Measurements from ENCODE around the gene PIGZ. TPM values are rescaled to one million over a fixed set of nuclear protein-coding genes. Genes with fewer than 3 reads are reported as not detected.

The PIGZ gene
- total and polyA plus RNA-seq, 4 donors: 0.99 to 2.4 (median 1.6) TPM

DNA sequence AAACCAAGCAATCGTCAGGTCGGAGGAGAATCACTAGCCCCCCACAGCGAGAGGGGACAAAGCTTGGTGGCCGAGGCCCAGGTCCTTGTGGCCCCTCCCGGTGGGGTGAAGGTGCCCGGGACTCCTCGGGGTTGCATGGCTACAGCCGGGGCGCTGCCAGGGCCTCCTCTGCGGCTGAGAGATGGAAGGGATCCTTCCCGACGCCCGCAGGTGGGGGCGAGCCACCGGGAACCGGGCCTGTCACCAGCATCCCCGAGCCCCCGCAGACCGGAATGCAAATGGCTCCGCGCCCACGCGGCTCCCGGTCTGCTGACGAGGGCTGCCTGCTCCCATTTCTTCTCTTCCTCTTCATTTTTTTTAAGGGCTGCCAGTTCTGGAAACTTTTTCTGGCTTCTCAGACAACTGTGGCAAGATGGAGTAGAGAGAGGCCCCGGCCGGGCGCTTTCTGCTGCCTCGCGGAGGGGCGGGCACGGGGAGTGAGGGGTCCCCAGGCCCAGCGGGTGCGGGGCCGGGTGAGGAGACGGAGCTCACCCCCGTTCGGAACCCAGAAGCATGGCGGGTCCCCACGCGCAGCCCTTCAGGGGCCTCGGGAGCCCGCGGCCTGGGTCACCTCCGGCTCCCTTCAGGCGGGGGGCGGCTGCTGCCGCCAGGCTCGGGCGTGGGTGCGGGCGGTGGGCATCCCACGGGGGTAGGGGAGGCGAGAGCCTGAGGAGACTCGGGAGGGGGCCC lies 33.5 kb upstream of the PIGZ start:
- H3K27ac ChIP-seq (ENCODE audit: low read depth in 1 of 2, low read length in 2 of 2): peak overlapping the region; percentile 56 to 57
- no peaks in the 10 kb centered on the region for H3K27me3 ChIP-seq (ENCODE audit: control insufficient read depth in 4 of 4, insufficient read depth in 4 of 4, low read length in 3 of 4)
- H3K9me3 ChIP-seq (ENCODE audit: control insufficient read depth in 4 of 4, low read length in 3 of 4): no peaks in the 10 kb centered on the region
- no peaks in the 10 kb centered on the region for H3K36me3 ChIP-seq (ENCODE audit: control insufficient read depth in 4 of 4, insufficient read depth in 3 of 4, low read depth in 1 of 4, low read length in 3 of 4)
- peak overlapping the region in 1 of 3 donors; percentile 86 for H3K4me3 ChIP-seq (ENCODE audit: low read depth in 1 of 3, low read length in 3 of 3)
- 50% methylated on average over 55 of the region's 55 CpGs for WGBS
- H3K4me1 ChIP-seq (ENCODE audit: control insufficient read depth in 4 of 4, insufficient read depth in 4 of 4, low read length in 3 of 4): peaks cover 0 to 4% (median 4%) of the 10 kb centered on the region in 4 donors
- no peak for DNase-seq (ENCODE audit: low spot score)
- TF ChIP-seq HNF4A (conservative IDR thresholded peaks at IDR 0.05): no peak
- TF ChIP-seq RXRA (IDR thresholded peaks at IDR 0.05): no peak
- no peak overlapping the region for H3K9ac ChIP-seq (ENCODE audit: low read depth in 1 of 2, low read length in 2 of 2)

DNA sequence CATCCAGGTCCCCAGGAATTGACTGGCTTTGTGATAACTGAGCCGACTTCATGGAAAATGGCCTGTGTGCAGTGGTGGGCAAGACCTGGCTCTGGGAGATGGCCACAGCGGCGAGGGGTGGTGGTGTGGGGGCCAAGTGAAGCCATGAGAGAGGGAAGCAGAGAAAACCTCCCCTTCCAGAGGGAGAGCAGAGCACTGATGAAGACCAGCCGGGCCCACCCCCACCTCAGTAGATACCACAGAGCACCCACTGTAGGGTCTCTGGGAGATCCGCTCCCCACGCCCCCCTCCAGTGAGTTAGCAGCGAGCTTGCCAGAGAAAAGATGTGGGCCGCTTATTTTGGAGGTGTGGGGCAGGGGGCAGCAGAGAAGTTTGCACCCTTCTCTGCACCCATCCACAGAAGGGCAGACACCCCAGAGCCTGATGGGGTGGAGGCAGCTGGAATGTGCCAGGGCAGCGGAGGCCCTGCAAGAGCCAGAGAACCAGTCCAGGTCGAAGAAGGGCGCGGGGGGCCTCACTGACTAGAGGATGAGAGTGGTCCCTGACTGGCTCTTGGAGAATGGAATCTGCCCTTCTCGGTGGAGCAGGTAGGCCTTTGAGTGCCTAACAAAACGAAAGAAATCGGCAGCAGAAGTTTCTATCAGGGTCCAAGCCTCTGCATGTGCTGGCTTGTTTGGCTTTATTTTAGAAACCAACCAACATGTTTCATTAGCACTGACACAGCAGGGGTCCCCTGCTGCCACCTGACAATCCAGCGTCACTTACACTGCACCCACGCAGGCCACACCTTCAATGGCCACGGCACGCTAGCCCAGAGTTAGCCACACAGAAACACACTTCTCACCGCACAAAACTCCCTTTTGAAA lies 32.7 kb upstream of the PIGZ start:
- WGBS: 97% methylated on average over 20 of the region's 20 CpGs
- H3K27me3 ChIP-seq (ENCODE audit: control insufficient read depth in 4 of 4, insufficient read depth in 4 of 4, low read length in 3 of 4): no peaks in the 10 kb centered on the region
- no peak overlapping the region for H3K27ac ChIP-seq (ENCODE audit: low read depth in 1 of 2, low read length in 2 of 2)
- TF ChIP-seq HNF4A (conservative IDR thresholded peaks at IDR 0.05) (no peak), NR2F2 (IDR thresholded peaks at IDR 0.05) (no peak), GABPA (IDR thresholded peaks at IDR 0.05 in 1 of 2, conservative IDR thresholded peaks at IDR 0.05 in 1 of 2) (no peak), RAD21 (IDR thresholded peaks at IDR 0.05) (no peak), YY1 (IDR thresholded peaks at IDR 0.05) (no peak)
- TF ChIP-seq, protein P1, sequence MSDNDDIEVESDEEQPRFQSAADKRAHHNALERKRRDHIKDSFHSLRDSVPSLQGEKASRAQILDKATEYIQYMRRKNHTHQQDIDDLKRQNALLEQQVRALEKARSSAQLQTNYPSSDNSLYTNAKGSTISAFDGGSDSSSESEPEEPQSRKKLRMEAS (IDR thresholded peaks at IDR 0.05): no peak
- H3K9me3 ChIP-seq (ENCODE audit: control insufficient read depth in 4 of 4, low read length in 3 of 4): no peaks in the 10 kb centered on the region
- no peak for DNase-seq (ENCODE audit: low spot score)
- H3K9ac ChIP-seq (ENCODE audit: low read depth in 1 of 2, low read length in 2 of 2): no peak overlapping the region
- peaks cover 0 to 4% (median 4%) of the 10 kb centered on the region in 4 donors for H3K4me1 ChIP-seq (ENCODE audit: control insufficient read depth in 4 of 4, insufficient read depth in 4 of 4, low read length in 3 of 4)
- no peaks in the 10 kb centered on the region for H3K36me3 ChIP-seq (ENCODE audit: control insufficient read depth in 4 of 4, insufficient read depth in 3 of 4, low read depth in 1 of 4, low read length in 3 of 4)
- H3K4me3 ChIP-seq (ENCODE audit: low read depth in 1 of 3, low read length in 3 of 3): no peak overlapping the region

DNA sequence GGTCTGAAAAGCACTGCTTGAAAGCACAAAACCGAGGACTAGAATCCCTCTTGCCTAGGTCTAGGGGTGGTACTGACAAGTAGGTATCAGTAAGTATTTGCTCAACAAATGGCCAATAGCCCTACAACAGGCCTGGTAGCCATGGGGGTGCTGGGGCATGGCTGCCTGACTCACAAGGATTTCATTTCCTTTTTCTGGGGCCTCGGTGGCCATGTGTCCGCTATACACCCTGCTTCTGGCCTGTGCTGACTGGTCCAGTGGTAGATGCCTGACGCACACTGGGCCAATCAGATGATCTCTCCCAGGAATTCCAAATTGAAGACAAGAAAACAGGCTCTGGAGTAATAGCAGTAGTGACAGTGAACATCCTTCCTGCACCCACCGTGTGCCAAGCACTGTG lies 31.6 kb upstream of the PIGZ start:
- no peak overlapping the region for H3K9ac ChIP-seq (ENCODE audit: low read depth in 1 of 2, low read length in 2 of 2)
- H3K27ac ChIP-seq (ENCODE audit: low read depth in 1 of 2, low read length in 2 of 2): no peak overlapping the region
- no peaks in the 10 kb centered on the region for H3K9me3 ChIP-seq (ENCODE audit: control insufficient read depth in 4 of 4, low read length in 3 of 4)
- H3K4me3 ChIP-seq (ENCODE audit: low read depth in 1 of 3, low read length in 3 of 3): no peak overlapping the region
- 94% methylated on average over 5 of the region's 5 CpGs for WGBS
- DNase-seq (ENCODE audit: low spot score): no peak
- H3K36me3 ChIP-seq (ENCODE audit: control insufficient read depth in 4 of 4, insufficient read depth in 3 of 4, low read depth in 1 of 4, low read length in 3 of 4): no peaks in the 10 kb centered on the region
- TF ChIP-seq FOXA2 (IDR thresholded peaks at IDR 0.05): no peak
- no peak for TF ChIP-seq HNF4A (conservative IDR thresholded peaks at IDR 0.05)
- TF ChIP-seq JUND (IDR thresholded peaks at IDR 0.05): no peak
- TF ChIP-seq RXRA (IDR thresholded peaks at IDR 0.05): no peak
- no peak for TF ChIP-seq FOXA1 (IDR thresholded peaks at IDR 0.05)
- TF ChIP-seq TAF1 (conservative IDR thresholded peaks at IDR 0.05): no peak
- no peak for TF ChIP-seq SP1 (IDR thresholded peaks at IDR 0.05)
- TF ChIP-seq YY1 (IDR thresholded peaks at IDR 0.05): no peak
- peaks cover 0 to 4% (median 4%) of the 10 kb centered on the region in 4 donors for H3K4me1 ChIP-seq (ENCODE audit: control insufficient read depth in 4 of 4, insufficient read depth in 4 of 4, low read length in 3 of 4)
- no peaks in the 10 kb centered on the region for H3K27me3 ChIP-seq (ENCODE audit: control insufficient read depth in 4 of 4, insufficient read depth in 4 of 4, low read length in 3 of 4)
